Type B pancreatic cell (in vitro differentiated cells): ENCODE data around the gene ZFP64. TPM values are rescaled to one million over a fixed set of nuclear protein-coding genes. Genes with fewer than 3 reads are reported as not detected.

Source experiments
- DNase-seq: peaks from one replicate; pipeline ENCODE4 v3.0.0; 2021; ENCODE audit warnings: mixed read lengths; ENCODE audit not compliant: unreplicated experiment; ENCODE audit errors: extremely low spot score
- H3K27ac Mint-ChIP-seq: 2 replicates; pipeline ENCODE4 v1.8.0; 2021; ENCODE audit warnings: mild to moderate bottlenecking, mixed read lengths
- H3K27me3 Mint-ChIP-seq: 2 replicates; pipeline ENCODE4 v1.8.0; 2021; ENCODE audit warnings: mixed read lengths
- H3K36me3 Mint-ChIP-seq: 2 replicates; pipeline ENCODE4 v1.8.0; 2021; ENCODE audit warnings: mixed read lengths
- H3K4me1 Mint-ChIP-seq: one replicate; pipeline ENCODE4 v1.8.0; 2021; ENCODE audit warnings: mixed read lengths; ENCODE audit not compliant: unreplicated experiment
- H3K4me3 Mint-ChIP-seq: 2 replicates; pipeline ENCODE4 v1.8.0; 2021; ENCODE audit warnings: mild to moderate bottlenecking, mixed read lengths
- H3K9me3 Mint-ChIP-seq: 2 replicates; pipeline ENCODE4 v1.8.0; 2021; ENCODE audit warnings: mixed read lengths
- total RNA-seq: library from RNA; stranded (reverse); gene quantifications from 2 replicates; pipeline ENCODE4 v1.2.1, GENCODE V29; 2021; ENCODE audit warnings: low replicate concordance
- TF ChIP-seq, protein P1 (sequence below): fragments of 200-600 bp; sonication (generic); conservative IDR thresholded peaks from 2 replicates; pipeline ENCODE4 v1.5.0; 2021; ENCODE audit warnings: antibody characterized with exemption, mild to moderate bottlenecking

Gene ZFP64
- total RNA-seq, 1 donor from 2014 or later: 24.1 TPM

DNA sequence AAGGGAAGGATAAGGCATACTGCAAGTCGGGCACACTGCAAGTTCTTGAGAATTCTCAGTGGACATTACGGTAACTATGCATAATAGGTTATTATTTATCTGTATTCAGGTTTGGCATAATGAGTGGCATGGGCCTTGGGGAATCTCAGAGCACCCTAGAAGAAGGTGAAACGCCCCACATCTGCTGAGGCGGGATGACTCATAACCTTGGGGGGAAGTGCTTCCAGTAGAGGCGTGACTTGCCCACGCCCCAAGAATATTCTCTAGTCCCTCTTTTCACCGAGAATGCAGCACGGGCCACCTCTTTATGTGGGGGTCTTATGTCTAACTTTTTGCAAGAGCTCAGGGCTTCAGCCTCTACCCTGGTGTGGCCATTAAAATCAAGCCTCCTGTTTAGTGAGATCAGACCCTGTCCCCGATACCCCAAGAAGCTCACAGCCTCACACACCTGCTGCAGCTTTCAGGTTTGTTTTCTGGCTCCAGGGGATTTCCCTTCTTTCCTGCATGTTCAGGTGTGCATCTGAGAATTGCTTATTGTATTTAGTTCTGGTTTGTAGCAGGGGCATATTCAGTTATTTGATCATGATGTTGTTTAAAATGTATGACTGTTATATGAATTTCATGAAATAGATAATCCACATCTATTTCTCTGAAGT lies 19.1 kb downstream of the ZFP64 start:
- Mint-ChIP-seq H3K36me3 (peaks cover 7% of the 10 kb centered on the region), H3K4me1 (no peaks in the 10 kb centered on the region), H3K27me3 (no peaks in the 10 kb centered on the region), H3K9me3 (no peaks in the 10 kb centered on the region), H3K27ac (no peak overlapping the region), H3K4me3 (no peak overlapping the region)
- no peak for DNase-seq
- TF ChIP-seq, protein P1, sequence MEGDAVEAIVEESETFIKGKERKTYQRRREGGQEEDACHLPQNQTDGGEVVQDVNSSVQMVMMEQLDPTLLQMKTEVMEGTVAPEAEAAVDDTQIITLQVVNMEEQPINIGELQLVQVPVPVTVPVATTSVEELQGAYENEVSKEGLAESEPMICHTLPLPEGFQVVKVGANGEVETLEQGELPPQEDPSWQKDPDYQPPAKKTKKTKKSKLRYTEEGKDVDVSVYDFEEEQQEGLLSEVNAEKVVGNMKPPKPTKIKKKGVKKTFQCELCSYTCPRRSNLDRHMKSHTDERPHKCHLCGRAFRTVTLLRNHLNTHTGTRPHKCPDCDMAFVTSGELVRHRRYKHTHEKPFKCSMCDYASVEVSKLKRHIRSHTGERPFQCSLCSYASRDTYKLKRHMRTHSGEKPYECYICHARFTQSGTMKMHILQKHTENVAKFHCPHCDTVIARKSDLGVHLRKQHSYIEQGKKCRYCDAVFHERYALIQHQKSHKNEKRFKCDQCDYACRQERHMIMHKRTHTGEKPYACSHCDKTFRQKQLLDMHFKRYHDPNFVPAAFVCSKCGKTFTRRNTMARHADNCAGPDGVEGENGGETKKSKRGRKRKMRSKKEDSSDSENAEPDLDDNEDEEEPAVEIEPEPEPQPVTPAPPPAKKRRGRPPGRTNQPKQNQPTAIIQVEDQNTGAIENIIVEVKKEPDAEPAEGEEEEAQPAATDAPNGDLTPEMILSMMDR: no peak

DNA sequence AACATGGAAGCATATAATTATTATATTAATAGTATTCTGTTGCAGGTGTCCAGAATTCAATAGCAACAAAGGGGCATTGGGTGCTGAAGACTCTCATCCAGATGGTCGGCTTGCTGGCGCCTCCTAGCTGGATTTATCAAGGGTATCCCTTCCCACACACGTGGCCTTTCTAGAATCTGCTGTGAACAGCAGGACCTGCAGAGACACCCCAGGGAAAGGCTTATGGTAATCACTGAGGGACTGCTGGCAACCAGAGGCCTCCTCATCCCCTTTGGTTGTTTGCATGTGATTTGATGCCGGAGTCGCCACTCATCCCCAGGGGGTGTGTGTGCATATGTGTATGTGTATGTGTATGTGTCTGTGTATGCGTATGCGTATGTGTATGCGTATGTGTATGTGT lies 20.6 kb downstream of the ZFP64 start:
- Mint-ChIP-seq H3K27me3 (no peaks in the 10 kb centered on the region), H3K4me1 (no peaks in the 10 kb centered on the region), H3K9me3 (peaks cover 4% of the 10 kb centered on the region), H3K4me3 (no peak overlapping the region), H3K36me3 (peaks cover 13% of the 10 kb centered on the region), H3K27ac (no peak overlapping the region)
- TF ChIP-seq, protein P1: no peak
- DNase-seq: no peak

DNA sequence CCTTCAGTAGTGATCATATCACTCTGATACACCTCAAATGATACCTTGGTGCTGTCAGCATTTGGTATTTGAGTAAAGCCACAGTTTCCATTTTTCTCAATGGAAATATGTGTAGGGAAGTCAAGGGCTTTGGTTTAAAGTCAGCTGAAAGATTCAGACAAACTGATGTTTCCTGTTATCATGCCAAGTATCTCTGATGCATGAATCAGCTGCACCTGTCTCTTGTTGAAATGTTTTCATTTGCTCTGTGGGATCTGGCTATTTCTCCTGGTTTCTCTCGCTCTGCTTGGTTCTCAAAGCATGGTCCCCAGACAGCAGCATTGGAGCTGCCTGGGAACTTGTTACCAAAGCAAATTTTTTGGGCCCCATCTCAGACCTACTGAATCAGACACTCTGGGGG lies 23.5 kb downstream of the ZFP64 start:
- Mint-ChIP-seq H3K27ac (no peak overlapping the region), H3K9me3 (peaks cover 8% of the 10 kb centered on the region), H3K27me3 (no peaks in the 10 kb centered on the region), H3K4me3 (no peak overlapping the region), H3K4me1 (no peaks in the 10 kb centered on the region), H3K36me3 (peaks cover 32% of the 10 kb centered on the region)
- TF ChIP-seq, protein P1: no peak
- DNase-seq: no peak

DNA sequence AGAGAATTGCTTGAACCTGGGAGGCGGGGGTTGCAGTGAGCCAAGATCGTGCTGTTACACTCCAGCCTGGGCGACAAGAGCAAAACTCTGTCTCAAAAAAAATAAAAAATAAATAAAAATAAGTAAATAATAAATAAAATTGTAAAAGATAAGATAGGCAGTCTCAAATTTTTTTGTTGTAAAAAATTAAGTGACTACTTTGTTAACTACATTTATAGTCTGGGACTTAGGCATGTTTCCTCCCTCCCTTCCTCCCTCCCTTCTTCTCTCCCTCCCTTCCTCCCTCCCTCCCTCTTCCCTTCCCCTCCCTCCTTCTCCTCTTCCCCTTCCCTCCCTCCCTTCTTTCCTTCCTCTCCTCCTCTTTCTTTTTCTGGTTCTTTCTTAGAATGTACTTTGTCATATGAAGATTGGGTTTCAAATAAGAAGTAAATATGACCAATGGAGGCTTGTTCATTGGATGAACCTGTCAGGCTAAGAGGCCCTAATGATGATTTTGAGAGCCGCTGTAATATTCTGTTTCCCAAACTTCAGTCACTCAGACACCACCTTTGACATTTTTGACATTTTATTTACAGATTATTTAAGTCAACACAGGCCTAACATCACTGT lies 24.2 kb downstream of the ZFP64 start:
- TF ChIP-seq, protein P1: no peak
- Mint-ChIP-seq H3K27ac (no peak overlapping the region), H3K9me3 (peaks cover 8% of the 10 kb centered on the region), H3K4me1 (no peaks in the 10 kb centered on the region), H3K27me3 (no peaks in the 10 kb centered on the region), H3K36me3 (peaks cover 31% of the 10 kb centered on the region), H3K4me3 (no peak overlapping the region)
- DNase-seq: no peak

DNA sequence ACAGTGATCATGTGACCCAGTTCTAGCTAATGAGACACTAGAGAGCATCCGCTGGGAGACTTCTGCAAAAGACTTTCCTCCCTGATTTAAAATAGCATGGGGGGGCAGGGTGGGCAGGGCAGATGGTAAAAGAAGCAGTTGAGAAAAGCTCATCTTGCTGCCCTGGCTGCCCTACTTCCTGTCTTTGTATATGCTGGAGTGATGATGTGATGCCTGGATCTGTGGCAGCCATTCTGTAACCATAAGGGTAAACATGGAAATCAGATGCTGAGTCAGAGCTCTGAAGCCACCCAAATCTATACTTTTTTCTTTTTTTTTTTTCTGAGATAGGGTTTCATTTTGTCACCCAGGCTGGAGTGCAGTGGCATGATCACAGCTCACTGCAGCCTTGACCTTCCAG lies 25.4 kb downstream of the ZFP64 start:
- Mint-ChIP-seq H3K27ac (no peak overlapping the region), H3K27me3 (no peaks in the 10 kb centered on the region), H3K36me3 (peaks cover 31% of the 10 kb centered on the region), H3K9me3 (peaks cover 8% of the 10 kb centered on the region), H3K4me3 (no peak overlapping the region), H3K4me1 (no peaks in the 10 kb centered on the region)
- TF ChIP-seq, protein P1: no peak
- no peak for DNase-seq
